Neuronal stem cell (in vitro differentiated cells): ENCODE data around the gene DCP1B.

Experiments used
- DNase-seq: peaks from one replicate; pipeline ENCODE4 v3.0.0-alpha.2; 2013; ENCODE audit warnings: low spot score
- H2AFZ ChIP-seq: one replicate; pipeline ENCODE4 v1.6.1; 2013; ENCODE audit warnings: mild to moderate bottlenecking, low read length, inconsistent platforms
- H2AK5ac ChIP-seq: 2 replicates; pipeline ENCODE4 v1.6.1; 2013; ENCODE audit warnings: low read depth, mild to moderate bottlenecking, inconsistent platforms, low read length, moderate library complexity, mixed read lengths
- H2BK120ac ChIP-seq: 2 replicates; pipeline ENCODE4 v1.6.1; 2013; ENCODE audit warnings: low read depth, mild to moderate bottlenecking, inconsistent platforms, low read length, moderate library complexity, mixed read lengths
- H2BK12ac ChIP-seq: one replicate; pipeline ENCODE4 v1.6.1; 2013; ENCODE audit warnings: low read length, inconsistent platforms
- H2BK15ac ChIP-seq: 2 replicates; pipeline ENCODE4 v1.6.1; 2013; ENCODE audit warnings: mild to moderate bottlenecking, low read length, inconsistent platforms, mixed read lengths
- H2BK5ac ChIP-seq: one replicate; pipeline ENCODE4 v1.6.1; 2013; ENCODE audit warnings: inconsistent platforms, mild to moderate bottlenecking, low read length, moderate library complexity
- H3K14ac ChIP-seq: one replicate; pipeline ENCODE4 v1.6.1; 2013; ENCODE audit warnings: low read length, inconsistent platforms
- H3K18ac ChIP-seq: 2 replicates; pipeline ENCODE4 v1.6.1; 2013; ENCODE audit warnings: low read length, inconsistent platforms
- H3K23ac ChIP-seq: 2 replicates; pipeline ENCODE4 v1.6.1; 2013; ENCODE audit warnings: low read depth, mild to moderate bottlenecking, mixed read lengths, low read length, inconsistent platforms; ENCODE audit not compliant: poor library complexity
- H3K27ac ChIP-seq: replicated peaks from 3 replicates; pipeline ENCODE4 v1.5.1; 2013; ENCODE audit warnings: low read length, inconsistent platforms
- H3K27me3 ChIP-seq, 3 experiments: 2 replicates each; pipeline ENCODE4 v1.6.1; 2013; ENCODE audit warnings: low read length in 3 of 3, mild to moderate bottlenecking in 2 of 3, inconsistent platforms in 1 of 3, low read depth in 1 of 3, mixed read lengths in 1 of 3, moderate library complexity in 1 of 3; ENCODE audit not compliant: control insufficient read depth in 3 of 3, insufficient read depth in 3 of 3
- H3K36me3 ChIP-seq, 2 donors: replicated peaks in 1 of 2; 2 replicates each; pipeline ENCODE4 v1.6.1; 2013; ENCODE audit warnings: low read length in 2 of 2; ENCODE audit not compliant: control insufficient read depth in 2 of 2, insufficient read depth in 2 of 2
- H3K4ac ChIP-seq: 2 replicates; pipeline ENCODE4 v1.6.1; 2013; ENCODE audit warnings: inconsistent platforms, mild to moderate bottlenecking, low read length, moderate library complexity
- H3K4me1 ChIP-seq, 2 donors: 1 replicate in 1 of 2; 2 replicates in 1 of 2; pipeline ENCODE4 v1.6.1; 2013; ENCODE audit warnings: low read length in 2 of 2, low read depth in 1 of 2; ENCODE audit not compliant: control insufficient read depth in 2 of 2, insufficient read depth in 1 of 2
- H3K4me2 ChIP-seq: one replicate; pipeline ENCODE4 v1.6.1; 2013; ENCODE audit warnings: mild to moderate bottlenecking, low read length, inconsistent platforms; ENCODE audit not compliant: insufficient read depth, poor library complexity, severe bottlenecking
- H3K4me3 ChIP-seq, 2 donors: 2 replicates each; pipeline ENCODE4 v1.5.1; 2013; ENCODE audit warnings: low read length in 2 of 2, mild to moderate bottlenecking in 2 of 2, inconsistent platforms in 1 of 2, moderate library complexity in 1 of 2
- H3K79me1 ChIP-seq: one replicate; pipeline ENCODE4 v1.6.1; 2013; ENCODE audit warnings: low read depth, mild to moderate bottlenecking, inconsistent platforms, low read length, moderate library complexity
- H3K9ac ChIP-seq: one replicate; pipeline ENCODE4 v1.6.1; 2013; ENCODE audit warnings: mild to moderate bottlenecking, low read depth, low read length, inconsistent platforms; ENCODE audit not compliant: poor library complexity
- H3K9me3 ChIP-seq, 2 donors: replicated peaks in 1 of 2; 2 replicates each; pipeline versions ENCODE3 to v1.6.1; 2013; ENCODE audit warnings: low read length in 2 of 2, mild to moderate bottlenecking in 2 of 2, inconsistent platforms in 1 of 2, low read depth in 1 of 2, mixed read lengths in 1 of 2, moderate library complexity in 1 of 2; ENCODE audit not compliant: control insufficient read depth in 2 of 2, insufficient read depth in 1 of 2
- H4K8ac ChIP-seq: one replicate; pipeline ENCODE4 v1.6.1; 2013; ENCODE audit warnings: low read depth, mild to moderate bottlenecking, inconsistent platforms, low read length, moderate library complexity
- H4K91ac ChIP-seq: one replicate; pipeline ENCODE4 v1.6.1; 2013; ENCODE audit warnings: low read length, low read depth, mild to moderate bottlenecking, inconsistent platforms; ENCODE audit not compliant: poor library complexity
- WGBS, 2 donors: extraction: QIAGEN DNeasy Blood & Tissue Kit; methylation state at CpG; one replicate each; pipeline ENCODE4 v1.1.7; 2013; ENCODE audit warnings: missing lambda C conversion rate in 2 of 2, mixed read lengths in 1 of 2; ENCODE audit not compliant: insufficient read length in 2 of 2, insufficient replicate concordance in 1 of 2; ENCODE audit errors: extremely low coverage in 2 of 2; 5-methylcytosine and 5-hydroxymethylcytosine counted together

The DCP1B gene

DNA sequence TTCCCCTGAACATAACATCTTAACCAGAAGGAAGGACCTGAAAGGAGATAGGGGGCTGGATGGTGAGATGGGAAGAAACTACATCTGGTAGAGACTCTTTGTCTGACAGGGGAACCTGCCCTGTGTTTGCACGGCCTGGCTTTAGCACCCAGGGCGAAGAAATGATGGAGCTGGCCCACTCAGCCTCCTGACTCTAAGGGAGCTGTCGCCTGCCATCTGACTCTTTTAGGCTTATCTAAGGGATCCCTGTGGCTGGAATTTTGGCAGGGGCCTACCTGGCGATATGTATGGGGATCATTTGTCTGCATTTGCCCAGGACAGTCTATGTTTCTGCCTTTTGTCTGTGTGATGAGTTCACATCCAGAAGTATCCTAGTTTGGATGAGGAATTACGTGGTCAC is 70.2 kb downstream of the DCP1B start:
- H3K18ac ChIP-seq = peak overlapping the region; percentile 54
- H3K9ac ChIP-seq = no peak overlapping the region
- H2BK15ac ChIP-seq = no peak overlapping the region
- no peaks in the 10 kb centered on the region for H3K27me3 ChIP-seq
- H2BK120ac ChIP-seq = no peak overlapping the region
- H3K4me1 ChIP-seq = peaks cover 0 to 12% of the 10 kb centered on the region in 2 donors
- no peak overlapping the region for H3K4ac ChIP-seq
- no peak overlapping the region for H2AFZ ChIP-seq
- H3K4me2 ChIP-seq = no peak overlapping the region
- H3K14ac ChIP-seq = no peak overlapping the region
- no peak overlapping the region for H2AK5ac ChIP-seq
- H3K23ac ChIP-seq = no peak overlapping the region
- WGBS, 2 donors = no CpG with 5 or more reads among the region's 5 CpGs
- H3K36me3 ChIP-seq = peaks cover 0 to 20% of the 10 kb centered on the region in 2 donors
- DNase-seq = no peak
- H4K91ac ChIP-seq = peak overlapping the region; percentile 24
- H4K8ac ChIP-seq = no peak overlapping the region
- H3K9me3 ChIP-seq = peaks cover 0 to 5% of the 10 kb centered on the region in 2 donors
- H2BK12ac ChIP-seq = no peak overlapping the region
- H3K79me1 ChIP-seq = no peaks in the 10 kb centered on the region
- no peak overlapping the region for H3K27ac ChIP-seq
- no peak overlapping the region for H3K4me3 ChIP-seq
- H2BK5ac ChIP-seq = no peak overlapping the region

- Histone ChIP-seq H2BK120ac (no peak overlapping the region), H3K9ac (no peak overlapping the region), H2AFZ (peak overlapping the region; percentile 4), H3K4me2 (no peak overlapping the region), H3K36me3 (peaks cover 0 to 16% of the 10 kb centered on the region in 2 donors), H3K9me3 (peaks cover 0 to 5% of the 10 kb centered on the region in 2 donors), H3K4me3 (no peak overlapping the region), H3K14ac (no peak overlapping the region), H3K79me1 (no peaks in the 10 kb centered on the region), H2AK5ac (no peak overlapping the region), H2BK15ac (no peak overlapping the region), H3K4me1 (peaks cover 0 to 12% of the 10 kb centered on the region in 2 donors), H3K27ac (peak overlapping the region; percentile 1), H3K4ac (no peak overlapping the region), H2BK12ac (no peak overlapping the region), H4K8ac (no peak overlapping the region), H4K91ac (peak overlapping the region; percentile 24), H3K18ac (peak overlapping the region; percentile 54), H3K23ac (no peak overlapping the region), H2BK5ac (no peak overlapping the region), H3K27me3 (no peaks in the 10 kb centered on the region)
- WGBS, 2 donors = no CpG with 5 or more reads among the region's 16 CpGs
- DNase-seq = no peak
Measured at GRCh38 chr12:1933342-1934051, 70.8 kb downstream of the DCP1B start.

- H3K9ac ChIP-seq = no peak overlapping the region
- H2BK120ac ChIP-seq = no peak overlapping the region
- H3K4me3 ChIP-seq = no peak overlapping the region
- peaks cover 0 to 5% of the 10 kb centered on the region in 2 donors for H3K9me3 ChIP-seq
- H3K27me3 ChIP-seq = peaks cover 0 to 8% (median 0%) of the 10 kb centered on the region in 3 experiments
- no peaks in the 10 kb centered on the region for H3K79me1 ChIP-seq
- H3K18ac ChIP-seq = peak overlapping the region; percentile 6
- H3K27ac ChIP-seq = no peak overlapping the region
- peaks cover 0 to 4% of the 10 kb centered on the region in 2 donors for H3K36me3 ChIP-seq
- peaks cover 0 to 12% of the 10 kb centered on the region in 2 donors for H3K4me1 ChIP-seq
- H2AFZ ChIP-seq = no peak overlapping the region
- no peak overlapping the region for H2BK12ac ChIP-seq
- H2BK15ac ChIP-seq = peak overlapping the region; percentile 46
- H2BK5ac ChIP-seq = peak overlapping the region; percentile 47
- no peak overlapping the region for H3K23ac ChIP-seq
- no peak overlapping the region for H3K4ac ChIP-seq
- no CpG with 5 or more reads among the region's 16 CpGs for WGBS, 2 donors
- no peak overlapping the region for H3K14ac ChIP-seq
- no peak overlapping the region for H2AK5ac ChIP-seq
- no peak for DNase-seq
- H4K8ac ChIP-seq = no peak overlapping the region
- H4K91ac ChIP-seq = peak overlapping the region; percentile 65
- H3K4me2 ChIP-seq = no peak overlapping the region
Measured at GRCh38 chr12:1932264-1932777, 71.9 kb downstream of the DCP1B start.

- H3K4me3 ChIP-seq = no peak overlapping the region
- no peak overlapping the region for H4K91ac ChIP-seq
- H3K4ac ChIP-seq = no peak overlapping the region
- no peak overlapping the region for H4K8ac ChIP-seq
- H3K27me3 ChIP-seq = peaks cover 0 to 12% (median 0%) of the 10 kb centered on the region in 3 experiments
- H3K18ac ChIP-seq = no peak overlapping the region
- H3K23ac ChIP-seq = no peak overlapping the region
- no peaks in the 10 kb centered on the region for H3K36me3 ChIP-seq
- H2AK5ac ChIP-seq = no peak overlapping the region
- H2BK120ac ChIP-seq = no peak overlapping the region
- peaks cover 0 to 5% of the 10 kb centered on the region in 2 donors for H3K9me3 ChIP-seq
- H3K4me2 ChIP-seq = no peak overlapping the region
- no peak for DNase-seq
- no CpG with 5 or more reads among the region's 9 CpGs for WGBS, 2 donors
- H3K79me1 ChIP-seq = no peaks in the 10 kb centered on the region
- no peak overlapping the region for H2BK15ac ChIP-seq
- no peak overlapping the region for H3K27ac ChIP-seq
- H3K14ac ChIP-seq = no peak overlapping the region
- peaks cover 0 to 15% of the 10 kb centered on the region in 2 donors for H3K4me1 ChIP-seq
- H2BK5ac ChIP-seq = no peak overlapping the region
- no peak overlapping the region for H2BK12ac ChIP-seq
- H3K9ac ChIP-seq = no peak overlapping the region
- no peak overlapping the region for H2AFZ ChIP-seq
Measured at GRCh38 chr12:1931642-1932041, 72.6 kb downstream of the DCP1B start.
